Stimulated activated CD4-positive, alpha-beta T cell treated with anti-CD3 and anti-CD28 coated beads, Interleukin-4, amount 100 ng/mL, for 48 hours (primary cell): ENCODE results near the gene MACROD2.
"Not testable (repeated sequence)": the region's sequence is repeated elsewhere in the genome, so short reads cannot be mapped to it uniquely, and the experiment has no call there.

Experiments
- DNase-seq, 2 donors: peaks; one replicate each; pipeline ENCODE4 v3.0.0-alpha.2; 2020; ENCODE audit warnings: low read depth in 2 of 2

MACROD2 gene

GRCh38 chr20:15346657-15347280 lies 1351.5 kb downstream of the MACROD2 start:
- DNase-seq = no peak

- no peak for DNase-seq
Observed at GRCh38 chr20:15359056-15359455, 1363.7 kb downstream of the MACROD2 start.

DNA sequence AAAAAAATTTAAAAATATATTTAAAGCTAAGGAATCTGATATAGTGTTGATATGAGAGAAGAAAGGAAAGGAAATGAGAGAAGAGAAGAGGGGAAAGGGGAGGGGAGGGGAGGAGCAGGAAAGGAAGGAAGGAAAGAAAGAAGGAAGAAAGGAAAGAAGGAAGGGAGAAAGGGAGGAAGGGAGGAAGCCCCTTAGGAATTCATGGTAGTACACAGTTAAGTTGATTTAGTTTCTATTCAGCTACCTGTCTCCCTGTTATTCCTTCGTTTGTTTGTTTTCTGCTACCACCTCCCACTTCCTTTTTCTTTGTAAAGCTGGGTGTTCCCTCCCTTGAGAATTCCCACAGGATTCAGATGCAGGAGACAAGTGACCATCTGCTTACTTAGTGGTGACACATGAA lies 1367.5 kb downstream of the MACROD2 start:
- DNase-seq = no peak

DNA sequence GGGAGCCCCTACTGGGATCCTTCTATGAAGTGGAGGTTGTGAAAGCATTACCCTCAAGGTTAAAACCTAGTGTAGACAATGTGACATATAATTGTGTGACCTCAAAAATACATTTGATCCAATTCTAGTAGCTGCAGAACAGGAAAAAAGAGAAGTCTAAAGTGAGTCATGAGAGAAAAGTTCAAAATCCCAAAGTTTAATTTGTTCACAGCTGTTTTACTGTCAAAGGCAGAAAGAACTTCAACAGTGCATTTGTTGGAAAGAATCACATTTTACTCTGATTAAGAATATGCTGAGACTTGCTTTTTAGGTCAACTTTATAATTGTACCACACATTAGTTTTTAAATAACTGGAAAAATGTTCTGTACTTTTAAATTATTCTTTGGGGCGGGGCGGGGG lies 1369.5 kb downstream of the MACROD2 start:
- no peak for DNase-seq

DNA sequence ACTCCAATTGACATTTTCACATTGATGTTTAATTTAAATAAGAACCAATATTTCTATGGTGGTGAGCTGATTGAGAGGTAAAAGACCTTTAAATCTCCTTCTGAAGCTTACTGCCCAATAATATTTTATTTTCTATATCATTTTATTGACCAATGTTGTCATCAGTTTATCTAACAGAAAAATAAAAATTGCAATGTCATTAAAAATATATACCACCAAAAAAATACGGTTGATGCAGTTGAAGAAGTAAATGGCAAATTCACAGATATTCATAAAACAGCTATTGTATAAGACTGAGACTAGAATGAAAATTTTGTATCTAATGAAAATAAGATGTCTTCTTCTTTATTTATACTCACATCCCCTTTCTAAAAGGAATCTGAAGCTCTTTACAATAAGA lies 1375.1 kb downstream of the MACROD2 start:
- DNase-seq = no peak

DNA sequence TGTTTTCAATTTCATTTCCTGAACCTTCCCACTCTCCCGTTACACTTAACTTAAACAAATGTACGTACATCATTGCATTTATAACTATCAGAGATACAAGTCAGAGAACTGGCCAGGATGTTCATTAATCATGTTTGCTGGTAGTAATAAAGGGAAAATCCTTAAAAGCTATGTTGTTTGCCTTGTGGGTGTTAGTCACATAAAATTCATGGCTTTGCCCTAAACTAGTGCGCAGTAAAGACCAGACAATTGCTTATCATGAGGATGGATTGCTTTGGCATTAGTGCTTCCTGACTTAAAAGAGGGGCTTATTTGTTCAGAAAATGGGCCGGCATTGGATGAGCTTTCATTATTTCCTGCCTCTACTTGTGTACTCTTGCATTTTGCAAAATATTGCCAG lies 1379.4 kb downstream of the MACROD2 start:
- DNase-seq = no peak

GRCh38 chr20:15375836-15376235 lies 1380.5 kb downstream of the MACROD2 start:
- no peak for DNase-seq

- DNase-seq = not testable (repeated sequence)
Observed at GRCh38 chr20:15377603-15378002, 1382.3 kb downstream of the MACROD2 start.

GRCh38 chr20:15378151-15378550 lies 1382.8 kb downstream of the MACROD2 start:
- no peak for DNase-seq

- no peak for DNase-seq
Observed at GRCh38 chr20:15379681-15380296, 1384.5 kb downstream of the MACROD2 start.

DNA sequence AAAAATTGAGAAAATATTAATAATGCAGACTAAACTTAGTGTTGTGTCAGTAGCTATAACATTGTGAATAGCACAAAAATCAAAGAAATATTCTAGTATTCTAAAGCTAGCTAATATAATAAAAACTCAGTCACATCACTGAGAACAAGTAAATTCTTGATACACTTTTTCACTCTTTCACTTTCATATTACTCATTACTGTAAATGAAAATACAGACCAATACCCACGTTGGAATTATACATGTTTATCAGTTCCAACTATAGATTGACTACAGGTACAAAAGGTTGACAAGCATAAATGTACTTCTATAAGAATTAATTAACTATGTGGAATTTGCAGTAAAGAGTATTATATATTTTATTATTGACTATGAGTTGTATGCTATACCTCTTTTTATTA lies 1385.5 kb downstream of the MACROD2 start:
- no peak for DNase-seq

GRCh38 chr20:15387228-15387627 lies 1391.9 kb downstream of the MACROD2 start:
- DNase-seq = no peak

DNA sequence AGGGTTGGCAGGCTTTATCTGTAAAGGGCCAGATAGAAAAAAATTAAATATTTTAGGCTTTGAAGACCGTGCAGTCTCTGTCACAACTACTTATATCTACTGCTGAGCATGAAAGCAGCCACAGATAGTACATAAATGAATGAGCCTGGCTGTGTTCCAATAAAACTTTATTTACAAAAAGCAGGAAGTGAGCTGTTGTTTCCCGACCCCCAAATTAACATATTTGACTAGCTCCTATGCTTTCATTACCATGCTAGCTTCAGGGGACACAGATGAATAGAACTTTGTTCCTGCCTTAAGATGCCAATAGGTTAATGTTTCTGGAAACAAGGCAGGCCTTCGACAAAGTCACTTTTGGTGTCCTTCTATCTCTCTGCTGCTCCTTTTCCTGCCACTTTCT lies 1400.1 kb downstream of the MACROD2 start:
- DNase-seq = no peak

DNA sequence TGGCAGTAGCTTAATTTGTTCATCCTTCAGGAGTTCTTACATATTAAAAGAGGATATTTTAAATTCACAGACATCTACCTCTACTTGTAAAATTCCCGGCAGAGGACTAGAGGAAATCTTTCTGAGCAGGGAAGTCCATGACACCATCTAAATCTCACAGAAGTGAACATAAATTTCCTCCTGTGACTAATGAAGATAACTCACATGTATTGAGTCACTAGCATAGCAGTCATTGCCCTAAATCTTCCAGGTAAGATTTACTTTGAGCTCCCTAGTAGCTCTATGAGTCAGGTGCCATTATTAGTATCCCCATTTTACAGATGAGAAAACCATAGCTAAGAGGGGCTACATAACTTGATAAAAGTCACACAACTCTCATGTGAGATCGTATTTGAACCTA lies 1400.7 kb downstream of the MACROD2 start:
- DNase-seq = no peak

- no peak for DNase-seq
Observed at GRCh38 chr20:15396900-15397299, 1401.6 kb downstream of the MACROD2 start.

DNA sequence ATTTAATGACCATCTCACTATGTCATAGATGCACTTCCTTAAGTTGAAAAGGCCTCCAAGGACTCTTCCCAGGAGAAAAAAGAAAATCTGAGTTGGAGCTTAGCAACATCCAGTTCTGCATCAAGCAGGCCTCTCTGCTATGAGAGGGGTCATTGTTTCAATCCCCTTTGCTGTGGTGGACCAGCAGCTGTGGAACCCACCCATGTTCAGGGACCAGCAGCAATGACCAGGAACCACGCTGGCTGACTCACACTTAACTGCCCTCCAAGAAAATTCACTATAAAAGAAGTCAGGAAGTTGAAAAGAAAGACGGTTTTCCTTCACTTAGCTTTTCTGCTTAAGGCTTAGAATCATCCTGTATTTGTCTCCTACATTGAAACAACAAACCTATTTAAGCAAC lies 1404.5 kb downstream of the MACROD2 start:
- no peak for DNase-seq

DNA sequence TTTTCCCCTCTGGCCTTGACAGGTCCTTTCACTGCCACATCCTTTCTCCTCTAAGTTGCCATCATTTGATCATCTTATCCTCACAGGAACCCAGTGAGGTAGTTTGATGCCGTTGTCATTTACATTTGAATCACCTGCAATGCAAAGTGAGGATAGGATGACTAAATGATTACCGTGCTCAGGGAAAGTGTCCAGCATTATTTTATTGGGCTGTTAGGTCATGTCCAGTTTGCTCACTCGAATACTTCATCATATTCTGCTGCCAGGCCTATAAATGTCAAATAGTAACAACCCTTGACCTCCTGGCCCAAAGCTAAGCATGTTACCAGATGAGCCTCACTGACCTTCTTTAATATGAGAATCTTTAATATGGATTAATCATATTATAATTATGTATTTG lies 1410.8 kb downstream of the MACROD2 start:
- DNase-seq = no peak

DNA sequence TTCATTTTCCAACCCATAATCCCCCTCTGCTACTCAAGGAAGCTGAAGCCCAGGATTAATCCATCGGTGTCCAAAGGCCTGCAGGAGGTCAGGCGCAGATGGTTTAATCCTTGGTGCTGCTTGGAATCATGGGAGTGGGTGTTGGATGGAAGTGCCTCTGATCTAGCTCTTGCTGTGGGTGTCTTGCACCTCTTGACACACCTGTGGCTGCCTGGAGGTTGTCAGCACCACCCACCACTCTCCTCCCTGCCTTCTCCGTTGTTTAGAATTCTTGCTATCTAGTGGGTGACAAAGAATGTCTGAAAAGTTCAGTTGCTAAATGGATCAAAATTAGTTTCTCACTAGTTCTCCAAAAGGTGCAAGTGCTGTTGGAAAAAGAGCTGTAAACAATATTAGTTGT lies 1416.5 kb downstream of the MACROD2 start:
- DNase-seq = no peak

GRCh38 chr20:15415908-15416307 lies 1420.6 kb downstream of the MACROD2 start:
- DNase-seq = no peak

DNA sequence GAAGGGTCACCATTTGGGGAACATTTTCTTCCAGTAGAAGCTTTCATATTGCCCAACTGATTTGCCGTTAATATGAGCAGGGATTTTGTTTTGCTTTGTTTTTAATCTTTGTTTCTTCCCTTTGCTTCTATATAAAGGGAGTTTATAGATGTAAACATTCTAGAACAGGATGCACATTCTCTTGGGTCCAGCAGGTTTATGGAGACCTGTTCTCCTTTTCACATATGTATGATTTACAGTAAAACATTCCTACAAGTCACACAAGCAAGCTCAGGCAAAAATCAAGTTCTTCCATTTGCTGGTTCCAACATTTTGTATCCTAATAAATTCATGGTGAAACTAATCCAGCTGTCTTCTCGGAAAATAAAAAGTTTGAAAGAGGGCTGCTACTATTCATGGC lies 1424.5 kb downstream of the MACROD2 start:
- DNase-seq = no peak

- DNase-seq = no peak
Observed at GRCh38 chr20:15422966-15423365, 1427.7 kb downstream of the MACROD2 start.

GRCh38 chr20:15439551-15439950 lies 1444.2 kb downstream of the MACROD2 start:
- DNase-seq = no peak

GRCh38 chr20:15440049-15440820 lies 1444.9 kb downstream of the MACROD2 start:
- DNase-seq = no peak
